ENCODE results near the gene ABCC2. TPM values are rescaled to one million over a fixed set of nuclear protein-coding genes. Genes with fewer than 3 reads are reported as not detected.

Gene ABCC2
- total RNA-seq, 1 experiment from 2014 or later, result 0.80 TPM

GRCh38 chr10:99770408-99771045, 11.9 kb upstream of the ABCC2 start:
- DNase-seq (ENCODE audit: low read depth), result no peak

- peak; percentile 61 for DNase-seq (ENCODE audit: low read depth)
Observed at GRCh38 chr10:99775850-99776249, 6.6 kb upstream of the ABCC2 start.

DNA sequence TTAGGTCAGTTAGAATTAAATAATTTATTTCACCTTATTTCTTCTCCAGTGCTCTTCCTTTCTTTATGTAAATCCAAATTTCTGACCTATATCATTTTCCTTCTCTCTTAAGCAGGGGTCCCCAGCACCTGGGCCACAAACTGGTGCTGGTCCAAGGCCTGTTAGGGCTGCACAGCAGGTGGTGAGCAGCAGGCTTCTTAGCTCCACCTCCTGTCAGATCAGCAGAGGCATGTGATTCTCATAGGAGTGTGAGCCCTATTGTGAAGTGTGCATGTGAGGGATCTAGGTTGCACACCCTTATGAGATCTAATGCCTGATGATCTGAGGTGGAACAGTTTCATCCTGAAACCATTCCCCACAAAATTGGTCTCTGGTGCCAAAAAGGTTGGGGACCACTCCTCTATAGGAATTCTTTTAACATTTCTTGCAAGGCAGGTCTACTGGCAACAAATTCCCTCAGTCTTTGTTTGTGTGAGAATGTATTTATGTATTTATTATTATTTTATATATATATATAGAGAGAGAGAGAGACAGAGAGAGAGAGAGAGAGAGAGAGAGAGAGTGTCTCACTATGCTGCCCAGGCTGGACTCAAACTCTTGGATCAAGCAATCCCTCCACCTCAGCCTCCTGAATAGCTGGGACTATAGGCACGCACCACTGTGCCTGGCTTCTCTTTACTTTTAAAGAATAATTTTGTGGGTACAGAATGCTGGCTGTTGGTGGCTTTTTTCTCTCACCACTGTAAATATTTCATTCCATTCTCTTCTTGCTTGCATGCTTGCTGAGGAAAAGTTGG, 4.3 kb upstream of the ABCC2 start:
- no peak for DNase-seq (ENCODE audit: low read depth)

DNA sequence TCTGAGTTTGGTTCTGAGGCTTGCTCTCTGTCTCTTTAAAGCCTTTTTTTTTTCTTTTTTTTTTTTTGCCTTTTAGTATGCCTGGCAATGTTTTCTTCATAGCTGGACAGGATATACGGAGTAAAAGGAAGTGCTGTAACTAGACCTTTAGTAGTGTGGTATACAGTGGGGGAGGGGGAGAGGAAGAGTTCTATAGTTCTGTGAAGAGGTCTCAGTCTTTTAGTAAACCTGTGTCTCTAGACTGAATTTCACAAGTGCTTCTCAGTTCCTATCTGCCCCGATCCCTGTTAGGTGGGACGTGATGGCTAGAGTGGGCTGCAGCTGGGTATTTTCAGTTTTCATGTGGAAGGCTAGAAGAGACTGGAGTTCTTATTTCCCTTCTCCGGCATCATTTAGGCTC, 3.1 kb upstream of the ABCC2 start:
- peak; percentile 67 for DNase-seq (ENCODE audit: low read depth)

DNA sequence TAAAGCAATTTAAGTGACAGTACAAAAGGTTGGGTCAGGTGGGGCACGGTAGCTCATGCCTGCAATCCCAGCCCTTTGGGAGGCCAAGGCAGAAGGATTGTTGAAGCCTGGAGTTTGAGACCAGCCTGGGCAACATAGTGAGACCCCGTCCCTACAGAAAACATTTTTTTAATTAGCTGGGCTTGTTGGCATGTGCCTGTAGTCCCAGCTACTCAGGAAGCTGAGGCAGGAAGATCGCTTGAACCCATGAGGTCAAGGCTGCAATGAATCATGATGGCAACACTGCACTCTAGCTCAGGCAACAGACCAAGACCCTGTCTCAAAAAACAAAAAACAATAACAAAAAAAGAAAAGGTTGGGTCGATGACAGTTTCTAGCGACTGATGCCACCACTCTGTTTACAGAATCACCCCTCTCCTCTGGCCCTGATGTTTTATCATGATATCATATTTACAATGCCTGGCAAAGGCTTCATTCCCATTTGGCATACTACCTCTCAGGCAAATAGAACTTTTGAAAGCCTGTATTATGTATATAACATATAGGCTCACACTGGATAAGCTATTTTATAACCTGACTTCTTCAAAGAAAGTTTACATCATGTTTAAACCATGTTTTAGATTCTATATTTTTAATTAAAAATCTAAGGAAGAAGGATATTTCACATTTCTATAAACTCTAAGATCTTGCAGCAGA, 558 bp upstream of the ABCC2 start:
- DNase-seq (ENCODE audit: low read depth), result no peak

DNA sequence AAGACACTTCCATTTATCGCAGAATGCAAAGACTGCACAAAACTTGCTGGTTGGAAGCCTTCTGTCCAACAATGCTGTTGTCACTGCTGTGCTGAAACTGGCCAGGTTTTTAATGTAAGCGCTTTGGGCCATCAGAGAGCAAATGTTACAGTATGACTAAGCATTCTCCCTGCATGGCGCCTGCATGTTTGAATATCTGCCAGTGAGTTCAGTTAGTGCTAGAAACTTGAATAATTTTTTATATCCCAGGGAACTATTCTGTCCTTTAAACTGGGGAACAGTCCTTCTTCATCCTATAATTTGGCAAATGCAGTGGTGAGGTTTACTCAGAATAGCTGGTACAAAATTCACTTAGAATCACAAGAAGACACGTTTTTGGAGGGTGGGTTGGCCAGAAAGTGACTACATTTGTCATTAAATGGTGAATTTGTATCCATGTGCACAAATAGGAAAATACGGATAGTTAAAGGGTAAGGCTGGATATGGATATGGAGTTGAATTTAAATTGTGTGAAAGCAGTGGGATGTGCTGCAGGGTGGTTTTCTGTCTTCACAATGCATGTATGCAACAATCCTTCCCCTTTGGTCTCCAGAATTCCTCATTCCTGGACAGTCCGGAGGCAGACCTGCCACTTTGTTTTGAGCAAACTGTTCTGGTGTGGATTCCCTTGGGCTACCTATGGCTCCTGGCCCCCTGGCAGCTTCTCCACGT, 1.7 kb downstream of the ABCC2 start:
- DNase-seq (ENCODE audit: low read depth), result peak; percentile 54

DNA sequence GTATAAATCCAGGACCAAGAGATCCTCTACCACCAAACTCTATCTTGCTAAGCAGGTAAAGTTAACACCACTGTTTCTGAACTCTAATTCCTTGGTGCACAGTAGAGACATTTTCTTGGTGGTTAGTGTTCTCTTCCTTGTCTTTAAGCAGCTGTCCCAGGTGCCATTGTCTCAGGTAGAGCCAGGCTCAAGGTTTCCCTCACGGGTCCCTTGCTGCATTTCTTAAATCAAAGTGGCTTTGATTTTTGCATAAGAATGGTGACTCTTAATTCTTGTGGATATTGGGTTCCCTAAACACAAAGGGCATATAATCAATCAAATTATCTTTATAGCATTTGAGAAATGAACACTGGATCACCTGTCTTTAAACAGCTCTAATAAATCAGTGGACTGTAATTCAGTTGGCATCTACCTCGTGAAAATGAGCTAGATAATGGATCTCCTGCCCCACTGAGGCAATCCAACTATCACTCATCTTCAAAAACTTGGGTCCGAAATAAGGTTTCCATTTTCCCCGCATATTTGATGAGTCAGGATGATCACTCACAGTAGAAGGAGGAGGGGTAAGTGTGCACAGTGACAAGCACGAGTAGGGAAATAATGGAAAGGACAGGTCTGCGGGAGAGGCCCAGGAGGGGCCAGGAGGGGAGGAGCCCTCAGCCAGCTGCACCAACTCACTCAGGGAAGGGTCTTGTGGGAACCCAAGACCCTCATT, 2.4 kb downstream of the ABCC2 start:
- DNase-seq (ENCODE audit: low read depth), result peak; percentile 6

DNA sequence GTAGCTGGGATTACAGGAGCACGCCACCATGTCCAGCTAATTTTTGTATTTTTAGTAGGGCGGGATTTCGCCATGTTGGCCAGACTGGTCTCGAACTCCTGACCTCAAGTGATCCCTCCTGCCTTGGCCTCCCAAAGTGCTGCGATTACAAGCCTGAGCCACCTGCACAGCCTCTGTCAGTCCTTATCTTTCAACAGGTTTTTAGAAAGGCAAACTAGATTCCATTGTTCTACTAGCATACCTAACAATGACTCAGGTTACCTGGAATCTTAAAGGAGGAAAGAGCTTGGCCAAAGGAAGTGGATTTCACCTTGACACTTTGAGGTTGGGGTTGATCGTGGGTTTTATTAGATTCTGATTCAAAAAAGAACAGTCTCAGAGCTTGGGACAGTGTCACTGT, 3.2 kb downstream of the ABCC2 start:
- no peak for DNase-seq (ENCODE audit: low read depth)

DNA sequence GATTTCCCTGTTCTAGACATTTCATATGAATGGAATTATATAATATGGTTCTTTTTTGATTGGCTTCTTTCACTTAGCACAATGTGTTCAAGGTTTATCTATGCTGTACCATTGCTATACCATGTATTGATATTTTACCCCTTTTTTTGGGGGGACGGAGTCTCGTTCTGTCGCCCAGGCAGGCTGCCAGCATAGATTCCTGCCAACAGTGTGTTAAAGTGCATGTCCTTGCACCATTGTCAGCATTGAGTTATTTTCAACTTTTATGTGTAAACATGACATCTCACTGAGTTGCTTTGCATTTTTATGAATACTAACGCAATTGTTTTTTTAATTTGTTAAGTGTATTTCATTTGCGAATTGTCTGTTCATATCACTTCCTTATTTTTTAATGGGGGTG, 4.9 kb downstream of the ABCC2 start:
- DNase-seq (ENCODE audit: low read depth), result no peak

DNA sequence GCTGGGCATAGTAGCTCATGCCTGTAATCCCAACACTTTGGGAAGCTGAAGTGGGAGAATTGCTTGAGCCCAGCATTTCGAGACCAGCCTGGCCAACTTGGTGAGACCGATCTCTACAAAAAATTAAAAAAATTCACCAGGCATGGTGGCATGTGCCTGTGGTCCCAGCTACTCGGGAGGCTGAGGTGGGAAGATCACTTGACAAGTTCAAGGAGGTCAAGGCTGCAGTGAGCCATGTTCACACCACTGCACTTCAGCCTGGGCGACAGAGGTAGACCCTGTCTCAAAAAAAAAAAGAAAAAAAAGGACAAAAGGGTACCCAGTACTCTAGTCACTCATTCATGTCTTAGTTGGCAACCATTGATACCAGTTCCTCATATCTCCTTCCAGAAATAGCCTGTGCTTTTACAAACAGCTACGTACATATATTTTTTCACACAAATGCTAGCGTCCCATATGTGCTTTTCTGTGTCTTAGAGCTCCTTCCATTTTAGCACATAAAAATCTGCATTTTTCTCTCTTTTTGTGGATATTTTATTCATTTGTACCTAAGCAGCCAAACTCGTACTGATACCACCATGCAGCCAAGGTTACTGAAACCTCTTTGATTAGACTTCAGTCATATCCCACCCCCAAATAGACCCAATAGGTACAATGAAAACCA, 5.5 kb downstream of the ABCC2 start:
- no peak for DNase-seq (ENCODE audit: low read depth)

- no peak for DNase-seq (ENCODE audit: low read depth)
Observed at GRCh38 chr10:99788598-99789256, 6.3 kb downstream of the ABCC2 start.

- DNase-seq (ENCODE audit: low read depth), result no peak
Observed at GRCh38 chr10:99791831-99792230, 9.4 kb downstream of the ABCC2 start.

DNA sequence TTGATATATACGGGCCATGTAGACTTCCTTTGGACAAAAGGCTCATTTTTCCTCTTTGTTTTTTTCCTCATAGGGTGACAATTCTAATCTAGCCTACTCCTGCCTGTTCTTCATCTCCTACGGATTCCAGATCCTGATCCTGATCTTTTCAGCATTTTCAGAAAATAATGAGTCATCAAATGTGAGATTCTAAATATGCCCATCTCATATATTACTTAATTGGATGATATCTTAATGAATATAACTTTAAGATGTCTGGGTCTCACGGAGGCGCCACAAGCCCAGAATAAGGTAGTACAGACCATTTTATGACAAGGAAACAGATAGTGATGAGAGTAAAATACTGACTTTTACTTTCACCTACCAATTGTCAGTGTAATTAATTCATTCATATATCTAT, 11.4 kb downstream of the ABCC2 start:
- DNase-seq (ENCODE audit: low read depth), result no peak

DNA sequence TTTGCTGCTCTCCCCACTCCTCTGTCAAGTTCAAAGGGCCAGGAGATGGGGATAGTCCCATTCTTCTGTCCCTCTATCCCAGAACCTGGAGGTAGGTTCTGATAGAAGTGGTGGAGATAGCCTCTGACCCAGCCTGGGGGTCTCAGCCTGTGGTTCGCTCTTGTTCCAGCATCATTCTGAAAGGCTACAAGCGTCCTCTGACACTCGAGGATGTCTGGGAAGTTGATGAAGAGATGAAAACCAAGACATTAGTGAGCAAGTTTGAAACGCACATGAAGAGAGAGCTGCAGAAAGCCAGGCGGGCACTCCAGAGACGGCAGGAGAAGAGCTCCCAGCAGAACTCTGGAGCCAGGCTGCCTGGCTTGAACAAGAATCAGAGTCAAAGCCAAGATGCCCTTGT, 14.5 kb downstream of the ABCC2 start:
- no peak for DNase-seq (ENCODE audit: low read depth)

DNA sequence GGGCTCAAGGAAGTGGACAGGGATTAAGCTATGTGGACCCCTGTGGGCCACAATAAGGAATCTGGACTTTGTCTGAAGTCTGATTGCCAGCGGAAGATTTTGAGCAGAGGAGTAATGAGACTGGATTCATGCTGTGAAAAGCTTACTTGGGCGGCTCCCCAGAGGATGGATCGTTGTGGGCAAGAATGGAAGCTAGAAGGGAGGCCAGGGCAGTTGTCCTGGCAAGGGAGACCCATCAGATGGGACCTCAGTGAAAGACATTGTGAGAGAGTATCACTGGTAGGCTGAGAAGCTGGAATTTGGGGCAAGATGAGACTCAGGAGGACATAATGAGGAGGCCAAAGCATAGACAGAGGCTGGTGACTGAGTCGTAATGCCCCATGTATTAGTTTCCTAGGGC, 15.6 kb downstream of the ABCC2 start:
- DNase-seq (ENCODE audit: low read depth), result no peak

DNA sequence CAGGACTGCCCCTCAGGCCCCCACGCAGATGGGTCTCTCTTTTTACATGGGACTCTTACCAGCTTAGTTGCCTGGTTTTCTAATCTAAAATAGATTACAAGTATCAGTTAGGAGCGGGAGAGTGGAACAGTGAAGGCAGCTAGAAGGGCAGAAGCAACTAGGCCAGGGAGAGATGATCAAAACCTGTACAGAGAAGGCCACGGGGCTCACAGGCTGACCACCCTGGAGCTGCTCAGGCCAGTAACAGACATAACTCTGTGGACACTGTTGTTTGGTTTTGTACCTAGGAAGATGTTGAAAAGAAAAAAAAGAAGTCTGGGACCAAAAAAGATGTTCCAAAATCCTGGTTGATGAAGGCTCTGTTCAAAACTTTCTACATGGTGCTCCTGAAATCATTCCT, 16.5 kb downstream of the ABCC2 start:
- no peak for DNase-seq (ENCODE audit: low read depth)

- no peak for DNase-seq (ENCODE audit: low read depth)
Observed at GRCh38 chr10:99799613-99800012, 17.2 kb downstream of the ABCC2 start.

DNA sequence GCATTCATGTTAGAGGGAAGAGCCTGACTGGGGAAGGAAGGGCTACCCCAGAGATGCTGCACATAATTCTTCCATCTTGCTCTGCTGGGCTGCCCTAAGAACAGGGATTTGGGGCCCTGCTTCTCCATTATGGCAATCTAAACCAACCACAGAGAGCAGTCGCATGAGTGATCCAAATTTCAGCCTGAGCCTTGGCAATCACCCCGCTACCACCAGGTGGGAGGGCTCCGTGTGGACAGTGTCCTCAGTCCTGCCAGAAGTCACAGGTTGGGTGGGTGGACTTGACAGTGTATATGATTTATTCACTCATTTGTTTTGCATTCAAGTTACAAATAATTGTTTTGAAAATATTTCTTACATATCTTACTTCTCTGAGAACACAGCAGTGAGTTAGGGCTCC, 22.0 kb downstream of the ABCC2 start:
- DNase-seq (ENCODE audit: low read depth), result no peak

DNA sequence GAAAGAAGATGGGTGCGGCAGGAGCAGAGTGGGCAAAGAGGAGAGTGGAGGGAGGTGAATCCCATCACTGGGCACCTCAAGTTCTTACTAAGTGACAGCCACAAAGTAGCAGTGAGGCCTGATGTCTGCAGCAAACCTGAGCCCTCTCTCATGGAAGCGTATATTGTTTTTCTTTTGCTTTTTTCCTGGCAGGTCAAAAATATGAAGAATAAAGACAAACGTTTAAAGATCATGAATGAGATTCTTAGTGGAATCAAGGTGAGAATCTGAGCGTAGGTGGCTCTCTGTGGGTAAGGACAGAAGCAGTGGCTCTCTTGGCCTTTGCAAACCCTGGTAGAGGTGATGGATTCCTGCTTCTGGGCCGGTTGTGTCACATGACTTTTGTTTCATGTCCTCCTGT, 22.8 kb downstream of the ABCC2 start:
- DNase-seq (ENCODE audit: low read depth), result no peak

DNA sequence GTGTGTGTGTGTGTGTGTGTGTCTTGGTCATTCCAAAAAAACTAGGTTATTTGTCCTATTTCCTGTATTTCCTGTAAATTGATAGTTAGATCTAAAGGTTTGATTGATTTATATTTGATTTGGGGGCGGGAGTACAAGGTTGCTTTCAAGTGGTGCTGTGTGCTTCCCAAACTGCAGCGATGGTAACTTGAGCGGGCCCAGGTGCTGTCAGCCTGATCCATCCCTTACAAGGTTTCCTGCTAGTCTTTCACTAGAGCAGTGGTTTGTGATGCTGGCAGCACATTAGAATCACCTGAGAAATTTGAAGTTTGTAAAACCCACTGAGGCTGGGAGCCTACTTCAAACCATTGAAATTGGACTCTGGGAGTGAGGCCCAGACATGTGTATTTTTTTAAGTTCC, 23.7 kb downstream of the ABCC2 start:
- no peak for DNase-seq (ENCODE audit: low read depth)

- no peak for DNase-seq (ENCODE audit: low read depth)
Observed at GRCh38 chr10:99807786-99808185, 25.3 kb downstream of the ABCC2 start.
